GM21825 (cell line): ENCODE results near the gene BRICD5.

ENCODE experiments used
- ATAC-seq: cut with Tn5 transposase; IDR thresholded peaks from one replicate; pipeline ENCODE4 v1.9.1; 2021; ENCODE audit warnings: mild to moderate bottlenecking, moderate library complexity; ENCODE audit not compliant: unreplicated experiment

The BRICD5 gene

GRCh38 chr16:2199621-2200139 lies 11.0 kb downstream of the BRICD5 start:
- no peak for ATAC-seq

DNA sequence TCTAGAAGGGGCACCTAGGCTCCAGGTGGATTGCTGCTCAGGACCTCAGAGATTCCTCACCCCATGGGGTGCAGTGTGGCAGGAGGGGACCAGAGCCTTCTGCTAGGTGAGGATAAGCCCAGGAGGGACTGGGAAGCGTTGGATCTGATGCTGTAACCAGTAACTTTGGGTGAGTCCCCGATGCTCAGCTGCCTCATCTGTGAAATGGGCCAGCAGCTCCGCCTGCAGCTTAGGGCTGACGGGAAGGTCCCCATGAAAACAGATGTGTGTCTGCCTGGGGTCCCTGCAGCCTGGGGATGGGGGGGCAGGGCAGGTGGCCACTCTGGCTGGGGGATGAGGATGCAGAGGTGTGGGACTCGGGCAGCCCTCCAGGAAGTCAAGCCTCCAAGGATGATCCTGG lies 11.6 kb downstream of the BRICD5 start:
- no peak for ATAC-seq

DNA sequence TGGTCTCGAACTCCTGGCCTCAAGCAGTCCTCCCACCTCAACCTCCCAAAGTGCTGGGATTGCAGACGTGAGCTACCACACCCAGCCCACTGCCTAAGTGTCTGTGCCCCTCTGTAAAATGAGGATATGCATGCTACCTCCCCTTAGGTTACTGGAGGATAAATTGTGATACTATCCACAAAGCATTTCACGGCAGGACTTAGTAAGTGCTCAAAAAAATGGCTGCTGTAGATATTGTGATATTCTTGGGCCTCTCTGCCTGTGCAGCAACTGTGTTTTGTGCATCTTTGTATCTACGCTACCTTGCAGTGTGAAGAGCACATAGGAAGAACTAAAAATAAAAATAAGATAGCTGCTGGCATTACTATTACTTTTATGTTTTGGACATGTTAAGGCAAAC lies 12.4 kb downstream of the BRICD5 start:
- no peak for ATAC-seq

GRCh38 chr16:2197765-2198164 lies 12.9 kb downstream of the BRICD5 start:
- ATAC-seq = no peak

GRCh38 chr16:2196981-2197511 lies 13.6 kb downstream of the BRICD5 start:
- ATAC-seq = no peak

DNA sequence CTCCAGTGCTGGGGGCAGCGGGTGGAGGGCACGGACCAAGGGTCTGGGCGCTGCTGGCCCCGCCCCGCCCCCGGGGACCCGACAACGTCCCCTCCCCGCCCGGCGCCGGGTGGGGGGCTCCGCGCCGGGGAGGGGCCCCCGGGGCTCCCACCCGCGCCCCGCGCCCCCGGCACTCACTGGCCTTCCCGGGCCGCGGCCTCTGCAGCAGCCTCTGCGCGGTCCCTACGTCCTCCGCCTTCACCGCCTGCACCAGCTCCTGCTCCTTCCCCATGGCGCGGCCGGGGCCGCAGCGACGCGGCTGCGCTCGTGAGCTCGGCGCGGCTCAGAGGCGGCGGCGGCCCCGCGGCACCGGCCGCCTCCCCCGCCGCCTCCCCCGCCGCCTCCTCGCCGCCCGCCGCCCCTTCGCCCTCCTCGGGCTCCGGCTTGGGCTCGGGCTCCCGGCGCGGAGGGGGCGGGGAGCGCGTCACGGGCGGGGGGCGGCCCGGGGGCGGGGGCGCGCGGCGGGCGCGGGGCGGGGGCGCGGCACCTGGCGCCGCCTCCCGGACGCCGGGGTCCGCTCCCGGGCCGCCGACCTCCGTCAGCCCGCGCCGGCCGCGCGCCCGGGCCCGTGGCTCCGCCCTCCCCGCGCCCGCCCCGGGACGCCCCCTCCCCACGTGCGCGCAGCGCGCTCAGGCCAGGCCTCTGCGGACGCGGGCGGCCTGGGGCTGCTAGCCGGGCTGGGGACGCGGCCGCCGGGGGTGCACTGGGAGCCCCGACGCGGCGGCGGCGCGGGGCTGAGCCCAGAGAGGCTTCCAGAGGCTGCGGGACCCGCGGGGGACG lies 14.3 kb downstream of the BRICD5 start, which contains the start of gene CASKIN1:
Gene CASKIN1 (minus strand): TSS at position 444 of the 819 bp plus-strand sequence. CDS start 173 bp downstream, at position 271.
- ATAC-seq = no peak

DNA sequence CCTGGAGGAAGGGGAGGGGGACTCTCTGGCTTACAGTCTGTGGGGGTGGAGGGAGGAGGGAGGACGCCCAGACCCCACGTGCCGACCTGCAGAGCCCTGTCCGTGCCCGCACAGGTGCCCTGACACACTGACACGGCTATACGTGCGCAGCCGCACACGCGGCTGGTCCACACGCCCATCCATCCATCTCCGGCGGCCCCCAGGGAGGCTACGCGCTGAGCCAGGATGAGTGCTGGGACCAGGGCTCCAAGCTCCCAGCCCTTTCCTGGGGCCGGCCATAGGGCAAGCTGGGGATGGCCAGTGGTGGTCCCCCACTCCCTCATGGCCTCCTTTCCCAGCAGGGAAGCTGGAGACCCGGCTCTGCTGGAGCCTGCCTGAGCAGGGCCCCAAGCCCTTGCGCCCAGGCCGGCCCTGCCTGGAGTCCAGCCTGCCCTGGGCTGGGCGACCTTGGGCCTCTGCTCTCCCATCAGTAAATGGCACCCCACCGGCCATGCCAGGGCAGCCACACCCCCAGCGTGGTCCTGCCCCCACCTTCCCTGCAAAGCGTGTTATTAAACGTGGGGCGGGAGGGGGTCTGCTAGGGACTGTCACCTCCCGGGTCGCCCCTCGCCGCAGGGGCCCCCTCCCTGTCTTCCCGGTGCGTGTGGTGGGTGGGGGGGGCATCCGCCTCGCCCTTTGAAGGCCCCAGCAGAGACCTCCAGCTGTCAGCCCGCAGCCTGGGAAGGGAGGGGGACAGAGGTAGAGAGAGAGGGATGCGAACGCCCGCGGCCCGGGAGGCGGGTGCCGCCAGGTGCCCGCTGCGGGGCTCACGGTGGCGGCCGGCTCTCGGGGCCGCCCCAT lies 15.1 kb downstream of the BRICD5 start:
- no peak for ATAC-seq

DNA sequence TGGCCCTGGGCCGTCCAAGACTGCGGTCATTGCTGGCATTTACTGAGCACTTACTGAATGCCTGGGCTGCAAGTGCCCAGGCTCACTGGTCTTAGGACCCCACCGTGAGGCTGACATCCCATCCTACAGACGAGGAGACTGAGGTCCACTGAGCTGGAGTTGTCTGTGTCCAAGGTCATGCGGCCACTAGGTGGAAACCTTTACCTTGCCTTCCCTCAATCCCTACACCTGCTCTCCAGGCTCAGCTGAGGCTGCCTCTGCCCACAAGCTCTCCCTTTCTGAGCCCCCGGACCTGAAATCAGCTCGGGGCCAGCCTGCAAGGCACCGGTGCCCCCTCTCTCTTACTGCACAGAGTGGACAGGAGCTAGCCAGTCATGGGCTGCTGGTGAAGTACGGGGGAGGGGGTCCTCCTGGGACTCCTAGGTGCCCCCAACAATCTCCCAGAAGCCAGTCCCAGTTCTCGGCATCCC lies 15.8 kb downstream of the BRICD5 start:
- no peak for ATAC-seq

DNA sequence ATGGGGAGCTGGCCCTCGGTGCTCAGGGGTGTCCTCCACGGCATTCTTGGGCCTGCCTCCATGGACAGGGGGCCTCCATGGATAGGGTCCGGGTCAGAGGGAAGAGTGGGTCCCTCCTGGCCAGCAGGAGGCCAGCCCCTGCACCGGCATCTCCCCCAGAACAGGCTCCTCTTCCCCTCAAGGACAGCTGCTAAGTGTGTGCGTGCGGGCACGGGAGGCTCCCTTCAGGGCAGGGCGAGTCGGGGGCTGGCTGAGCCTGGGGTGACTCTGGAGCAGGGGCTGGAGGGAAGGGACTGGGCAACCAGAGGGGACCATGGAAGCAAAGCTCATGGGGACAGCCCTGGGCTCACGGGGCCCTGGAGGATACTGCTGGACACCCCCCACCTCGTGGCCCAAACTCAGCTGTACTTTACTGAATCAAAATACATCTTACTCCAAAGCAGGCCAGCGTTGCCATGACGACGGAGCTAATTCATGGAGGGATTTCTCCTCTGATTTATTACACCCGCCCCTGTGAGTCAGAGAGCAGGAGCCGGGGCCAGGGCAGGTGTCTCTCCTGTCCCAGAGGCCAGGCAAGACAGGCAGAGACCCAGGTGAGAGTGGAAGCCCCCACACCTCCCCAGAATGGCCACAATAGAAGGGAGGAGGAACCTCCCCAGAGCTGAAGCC lies 16.4 kb downstream of the BRICD5 start:
- ATAC-seq = no peak

DNA sequence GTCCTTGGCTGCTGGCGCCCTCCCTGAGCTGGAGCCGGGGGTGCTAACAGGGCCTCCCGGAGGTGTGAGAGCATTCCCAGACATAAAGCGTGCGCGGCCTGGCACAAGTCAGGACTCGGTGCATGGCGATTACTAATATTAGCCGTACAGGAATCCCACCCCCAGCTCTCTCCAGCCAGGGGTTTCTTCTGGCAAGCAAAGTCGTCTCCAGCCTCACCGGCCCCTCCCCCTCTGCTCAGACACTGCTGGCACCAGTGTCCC lies 19.3 kb downstream of the BRICD5 start:
- ATAC-seq = no peak

DNA sequence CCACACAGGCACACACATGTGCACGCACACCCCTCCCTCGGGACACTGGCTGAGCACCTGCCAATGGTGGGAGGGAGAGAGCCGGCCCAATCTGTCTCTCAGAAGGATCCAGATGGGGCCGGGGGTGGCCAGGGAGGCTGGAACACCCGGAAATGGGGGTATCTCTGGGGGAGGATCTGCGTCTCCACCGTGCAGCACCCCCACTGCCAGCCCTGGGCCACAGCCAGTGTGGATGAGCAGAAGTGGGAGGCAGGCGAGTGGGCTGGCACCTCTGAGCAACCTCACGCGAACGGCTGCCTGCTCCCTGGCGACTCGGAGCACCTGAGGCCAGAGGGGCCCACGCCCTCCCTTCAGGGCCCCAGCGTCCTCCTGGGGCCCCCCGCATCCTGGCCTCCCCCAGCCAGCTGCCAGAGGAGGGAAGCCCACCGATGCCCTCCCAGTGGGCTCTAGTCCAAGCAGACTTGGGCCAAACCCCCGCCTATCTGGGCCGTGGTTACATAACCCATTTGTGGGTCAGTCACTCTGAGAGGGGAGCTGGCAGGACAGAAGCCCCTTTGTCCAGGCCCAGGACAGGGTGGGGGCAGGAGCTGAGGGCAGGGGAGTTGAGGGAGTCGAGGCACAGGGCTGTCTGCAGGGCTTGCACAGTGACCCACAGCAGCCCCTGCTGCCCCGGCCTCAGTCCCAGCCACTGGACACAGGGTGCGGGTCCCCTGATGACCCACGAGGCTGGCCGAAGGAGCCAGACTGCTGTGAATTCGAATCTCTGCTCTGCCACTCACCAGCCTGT lies 19.8 kb downstream of the BRICD5 start:
- no peak for ATAC-seq

DNA sequence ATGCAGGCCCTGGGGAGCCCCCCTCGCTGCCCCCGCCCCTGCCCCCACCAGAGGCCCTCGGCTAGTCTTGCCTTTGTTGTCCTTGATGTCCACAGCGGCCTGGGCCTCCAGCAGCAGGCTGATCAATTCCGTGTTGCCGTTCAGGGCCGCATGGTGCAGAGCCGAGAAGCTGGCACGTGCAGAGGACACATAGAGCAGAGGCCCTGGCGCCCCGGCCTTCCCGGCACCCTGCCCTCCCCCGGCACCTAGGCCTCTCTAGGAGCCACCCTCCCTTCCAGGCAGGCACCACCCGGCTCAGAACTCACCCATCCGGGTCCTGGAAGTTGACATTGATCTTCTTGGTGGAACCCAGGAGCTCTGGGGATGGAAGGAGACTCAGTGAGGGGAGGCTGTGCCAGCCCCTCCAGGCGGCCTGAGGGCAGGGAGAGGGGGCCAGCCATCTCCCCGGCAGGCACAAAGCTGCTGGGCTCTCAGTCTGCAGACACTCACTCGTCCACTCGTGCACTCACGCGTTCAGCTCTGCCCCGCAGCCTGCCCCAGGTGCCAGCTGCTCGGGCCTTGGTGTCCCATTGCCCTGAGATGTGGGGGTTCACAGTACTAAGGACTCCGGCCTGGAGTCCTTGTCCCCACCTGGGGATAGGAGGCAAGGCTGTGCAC lies 20.5 kb downstream of the BRICD5 start:
- no peak for ATAC-seq

DNA sequence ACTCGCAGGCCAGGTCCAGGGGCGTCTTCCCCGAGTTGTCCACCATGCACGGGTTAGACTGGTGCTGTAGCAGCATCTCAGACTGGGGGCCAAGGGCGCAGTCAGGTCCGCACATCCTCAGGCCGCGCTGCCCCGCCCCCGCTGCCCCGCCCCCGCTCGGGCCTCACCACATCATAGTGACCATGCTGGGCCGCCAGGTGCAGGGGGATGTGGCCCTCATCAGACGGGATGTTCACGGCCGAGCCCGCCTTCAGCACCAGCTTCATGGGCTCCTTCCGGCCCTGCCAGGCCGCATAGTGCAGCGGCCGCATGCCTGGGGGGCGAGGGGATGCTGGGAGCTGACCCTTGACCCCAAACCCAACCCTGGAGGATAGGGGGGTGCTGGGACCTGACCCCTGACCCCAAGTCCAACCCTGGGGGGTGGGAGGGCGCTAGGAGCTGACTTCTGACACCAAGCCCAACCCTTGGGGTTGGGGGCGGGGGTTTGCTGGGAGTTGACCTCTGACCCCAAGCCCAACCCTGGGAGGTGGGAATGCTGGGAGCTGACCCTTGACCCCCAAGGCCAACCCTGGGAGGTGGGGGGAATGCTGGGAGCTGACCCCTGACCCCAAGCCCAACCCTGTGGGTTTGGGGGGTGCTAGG lies 21.3 kb downstream of the BRICD5 start:
- no peak for ATAC-seq

DNA sequence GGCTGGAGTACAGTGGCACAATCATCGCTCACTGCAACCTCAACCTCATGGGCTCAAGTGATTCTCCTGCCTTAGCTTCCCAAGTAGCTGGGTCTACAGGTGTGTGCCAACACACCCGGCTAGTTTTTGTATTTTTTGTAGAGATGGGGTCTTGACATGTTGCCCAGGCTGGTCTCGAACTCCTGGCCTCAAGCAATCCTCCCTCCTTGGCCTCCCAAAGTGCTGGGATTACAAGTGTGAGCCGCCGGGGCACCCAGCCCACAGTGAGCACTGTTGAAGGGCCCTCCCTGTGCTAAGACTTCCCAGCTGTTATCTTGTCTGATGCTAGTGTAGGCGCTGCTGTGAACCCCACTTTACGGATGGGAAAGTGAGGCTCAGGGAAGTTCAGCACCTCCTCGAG lies 22.3 kb downstream of the BRICD5 start:
- ATAC-seq = no peak

- ATAC-seq = no peak
Measured at GRCh38 chr16:2187212-2187611, 23.5 kb downstream of the BRICD5 start.

GRCh38 chr16:2186505-2186904 lies 24.2 kb downstream of the BRICD5 start:
- no peak for ATAC-seq

- no peak for ATAC-seq
Measured at GRCh38 chr16:2186064-2186463, 24.6 kb downstream of the BRICD5 start.

DNA sequence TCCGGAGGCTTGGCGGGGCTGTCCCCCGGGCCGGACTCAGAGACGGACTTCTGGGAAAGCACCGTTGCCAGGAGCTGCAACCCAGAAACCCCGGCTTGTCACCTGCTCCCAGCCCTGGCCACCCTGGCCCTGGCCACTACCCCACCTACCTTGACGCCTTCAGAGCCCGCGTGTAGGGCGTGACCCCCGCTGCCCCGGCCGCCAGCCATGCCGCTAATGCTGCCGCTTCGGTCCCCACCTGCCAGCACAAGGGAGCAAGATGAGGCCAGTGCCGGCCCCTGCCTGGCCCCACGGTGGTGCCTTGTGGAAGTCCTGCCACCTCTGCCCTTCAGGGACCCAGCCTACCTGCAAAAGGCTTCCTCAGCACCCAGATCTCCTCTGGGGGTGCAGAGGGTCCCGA lies 25.7 kb downstream of the BRICD5 start:
- ATAC-seq = no peak

DNA sequence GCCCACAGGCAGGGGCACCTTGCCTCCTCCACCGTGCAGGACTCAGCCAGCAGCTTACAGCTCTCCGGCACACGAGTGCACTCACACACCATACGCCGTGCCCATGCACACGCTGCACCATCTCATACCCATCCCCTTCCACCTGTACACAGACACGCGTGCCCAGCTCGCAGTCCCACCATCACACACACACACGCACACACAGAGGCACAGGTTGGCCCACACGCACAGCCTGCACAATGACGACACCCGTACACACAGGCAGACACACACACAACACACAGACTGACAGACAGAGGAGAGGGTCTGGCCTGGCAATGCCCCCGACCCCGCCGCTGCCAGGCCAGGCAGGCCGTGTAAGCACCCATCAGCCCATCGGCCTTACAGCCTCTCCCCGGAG lies 26.3 kb downstream of the BRICD5 start:
- ATAC-seq = no peak
